Fibroblast of the conjunctiva (primary cell): ENCODE measurements around the gene HOOK2.

Experiments used
- DNase-seq: peaks from one replicate; pipeline ENCODE4 v3.0.0-alpha.2; 2010; ENCODE audit warnings: low read depth

The HOOK2 gene

DNA sequence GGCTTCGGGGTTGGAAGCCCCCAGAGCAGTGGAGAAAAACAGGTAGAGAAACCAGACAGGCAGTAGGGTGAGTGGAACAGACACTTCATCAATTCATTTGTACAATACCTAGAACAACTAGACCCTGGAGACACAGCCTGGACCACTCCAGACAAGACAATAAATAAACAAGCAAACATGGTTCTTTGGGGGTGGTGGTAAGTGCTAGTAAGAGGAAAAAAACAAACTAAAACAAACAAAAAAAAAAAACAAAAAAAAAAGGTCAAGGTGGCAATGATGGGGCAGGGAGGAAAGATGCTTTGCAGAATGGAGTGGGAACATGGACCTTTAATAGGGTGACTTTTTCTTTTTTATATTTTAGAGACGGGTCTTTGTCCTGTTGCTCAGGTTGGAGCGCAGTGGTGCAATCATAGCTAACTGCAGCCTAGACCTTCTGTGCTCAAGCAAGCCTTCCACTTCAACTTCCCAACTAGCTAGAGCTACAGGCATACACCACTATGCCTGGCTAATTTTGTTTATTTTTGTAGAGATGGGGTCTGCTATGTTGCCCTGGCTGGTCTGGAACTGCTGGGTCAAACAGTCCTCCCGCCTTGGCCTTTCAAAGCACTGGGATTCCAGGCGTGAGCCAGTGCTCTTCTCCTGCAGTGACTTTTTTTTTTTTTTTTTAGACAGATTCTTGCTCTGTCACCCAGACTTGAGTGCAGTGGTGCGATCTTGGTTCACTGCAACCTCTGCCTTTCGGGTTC is 19.0 kb upstream of the HOOK2 start:
- no peak for DNase-seq

DNA sequence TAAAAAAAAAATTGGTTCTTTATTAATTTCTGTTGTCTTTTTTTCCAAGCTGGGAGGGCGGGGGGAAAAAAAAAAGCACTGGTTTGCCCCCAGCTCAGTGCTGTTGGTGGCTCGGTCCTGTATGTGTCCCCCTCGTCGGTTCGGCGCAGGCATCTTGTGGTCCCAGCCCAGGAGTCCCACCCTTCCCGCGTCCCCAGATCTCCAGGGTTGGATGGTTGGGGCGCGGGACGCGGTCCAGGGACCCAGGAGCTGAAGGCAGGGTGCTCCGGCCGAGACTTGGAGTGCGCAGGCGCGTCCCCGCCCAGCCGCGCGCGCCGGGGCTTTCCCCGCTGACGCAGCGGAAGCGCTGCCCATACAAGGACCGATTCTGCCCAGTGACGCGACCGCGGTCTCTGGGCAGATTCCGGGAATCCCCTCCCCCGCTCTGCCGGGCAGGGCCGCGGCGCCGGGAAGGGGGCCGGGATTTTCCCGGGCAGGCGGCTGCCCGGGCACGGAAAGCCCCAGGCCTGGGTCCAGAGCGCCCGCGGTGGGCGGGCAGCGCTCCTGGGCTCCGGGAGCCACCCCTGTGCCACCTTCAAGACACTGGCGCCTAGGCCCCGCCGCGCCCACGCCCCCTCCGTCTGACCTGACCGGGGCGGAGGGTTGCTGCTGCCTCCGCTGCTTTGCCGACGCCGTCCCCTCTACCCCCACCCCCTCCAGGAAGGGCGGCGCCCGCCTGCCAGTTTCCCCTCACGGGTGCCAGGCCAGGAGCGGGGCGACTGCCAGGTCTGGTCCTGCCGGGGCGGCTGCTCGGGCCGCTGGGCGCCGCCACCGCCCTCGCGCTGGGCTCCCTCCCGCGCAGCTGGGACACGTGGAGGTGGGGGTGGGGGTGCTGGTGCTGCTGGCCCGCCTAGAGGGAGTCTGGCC is 18.2 kb upstream of the HOOK2 start:
- DNase-seq, result peak; percentile 90

DNA sequence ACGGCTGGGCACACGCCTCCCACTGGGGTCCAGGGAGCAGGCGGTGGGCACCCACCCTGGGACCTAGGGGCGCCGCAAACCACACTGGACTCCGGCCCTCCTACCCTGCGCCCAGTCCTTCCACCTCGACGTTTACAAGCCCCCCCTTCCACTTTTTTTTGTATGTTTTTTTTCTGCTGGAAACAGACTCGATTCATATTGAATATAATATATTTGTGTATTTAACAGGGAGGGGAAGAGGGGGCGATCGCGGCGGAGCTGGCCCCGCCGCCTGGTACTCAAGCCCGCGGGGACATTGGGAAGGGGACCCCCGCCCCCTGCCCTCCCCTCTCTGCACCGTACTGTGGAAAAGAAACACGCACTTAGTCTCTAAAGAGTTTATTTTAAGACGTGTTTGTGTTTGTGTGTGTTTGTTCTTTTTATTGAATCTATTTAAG is 17.5 kb upstream of the HOOK2 start:
- no peak for DNase-seq

DNA sequence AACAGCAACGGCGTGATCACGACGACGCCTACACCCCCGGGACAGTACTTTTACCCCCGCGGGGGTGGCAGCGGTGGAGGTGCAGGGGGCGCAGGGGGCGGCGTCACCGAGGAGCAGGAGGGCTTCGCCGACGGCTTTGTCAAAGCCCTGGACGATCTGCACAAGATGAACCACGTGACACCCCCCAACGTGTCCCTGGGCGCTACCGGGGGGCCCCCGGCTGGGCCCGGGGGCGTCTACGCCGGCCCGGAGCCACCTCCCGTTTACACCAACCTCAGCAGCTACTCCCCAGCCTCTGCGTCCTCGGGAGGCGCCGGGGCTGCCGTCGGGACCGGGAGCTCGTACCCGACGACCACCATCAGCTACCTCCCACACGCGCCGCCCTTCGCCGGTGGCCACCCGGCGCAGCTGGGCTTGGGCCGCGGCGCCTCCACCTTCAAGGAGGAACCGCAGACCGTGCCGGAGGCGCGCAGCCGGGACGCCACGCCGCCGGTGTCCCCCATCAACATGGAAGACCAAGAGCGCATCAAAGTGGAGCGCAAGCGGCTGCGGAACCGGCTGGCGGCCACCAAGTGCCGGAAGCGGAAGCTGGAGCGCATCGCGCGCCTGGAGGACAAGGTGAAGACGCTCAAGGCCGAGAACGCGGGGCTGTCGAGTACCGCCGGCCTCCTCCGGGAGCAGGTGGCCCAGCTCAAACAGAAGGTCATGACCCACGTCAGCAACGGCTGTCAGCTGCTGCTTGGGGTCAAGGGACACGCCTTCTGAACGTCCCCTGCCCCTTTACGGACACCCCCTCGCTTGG is 16.9 kb upstream of the HOOK2 start:
- DNase-seq, result no peak

DNA sequence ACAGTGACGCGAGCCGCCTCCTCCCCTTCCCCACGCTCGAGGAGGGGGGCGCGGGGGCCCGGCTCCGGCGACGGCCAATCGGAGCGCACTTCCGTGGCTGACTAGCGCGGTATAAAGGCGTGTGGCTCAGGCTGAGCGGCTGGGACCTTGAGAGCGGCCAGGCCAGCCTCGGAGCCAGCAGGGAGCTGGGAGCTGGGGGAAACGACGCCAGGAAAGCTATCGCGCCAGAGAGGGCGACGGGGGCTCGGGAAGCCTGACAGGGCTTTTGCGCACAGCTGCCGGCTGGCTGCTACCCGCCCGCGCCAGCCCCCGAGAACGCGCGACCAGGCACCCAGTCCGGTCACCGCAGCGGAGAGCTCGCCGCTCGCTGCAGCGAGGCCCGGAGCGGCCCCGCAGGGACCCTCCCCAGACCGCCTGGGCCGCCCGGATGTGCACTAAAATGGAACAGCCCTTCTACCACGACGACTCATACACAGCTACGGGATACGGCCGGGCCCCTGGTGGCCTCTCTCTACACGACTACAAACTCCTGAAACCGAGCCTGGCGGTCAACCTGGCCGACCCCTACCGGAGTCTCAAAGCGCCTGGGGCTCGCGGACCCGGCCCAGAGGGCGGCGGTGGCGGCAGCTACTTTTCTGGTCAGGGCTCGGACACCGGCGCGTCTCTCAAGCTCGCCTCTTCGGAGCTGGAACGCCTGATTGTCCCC is 16.1 kb upstream of the HOOK2 start, which contains the start of gene JUNB:
TSS of gene JUNB (plus strand) at position 142 of the 706 bp plus-strand sequence. CDS start at position 428, 286 bp downstream.
- DNase-seq, result peak; percentile 96

GRCh38 chr19:12790628-12791344 is 15.4 kb upstream of the HOOK2 start:
- DNase-seq, result no peak

DNA sequence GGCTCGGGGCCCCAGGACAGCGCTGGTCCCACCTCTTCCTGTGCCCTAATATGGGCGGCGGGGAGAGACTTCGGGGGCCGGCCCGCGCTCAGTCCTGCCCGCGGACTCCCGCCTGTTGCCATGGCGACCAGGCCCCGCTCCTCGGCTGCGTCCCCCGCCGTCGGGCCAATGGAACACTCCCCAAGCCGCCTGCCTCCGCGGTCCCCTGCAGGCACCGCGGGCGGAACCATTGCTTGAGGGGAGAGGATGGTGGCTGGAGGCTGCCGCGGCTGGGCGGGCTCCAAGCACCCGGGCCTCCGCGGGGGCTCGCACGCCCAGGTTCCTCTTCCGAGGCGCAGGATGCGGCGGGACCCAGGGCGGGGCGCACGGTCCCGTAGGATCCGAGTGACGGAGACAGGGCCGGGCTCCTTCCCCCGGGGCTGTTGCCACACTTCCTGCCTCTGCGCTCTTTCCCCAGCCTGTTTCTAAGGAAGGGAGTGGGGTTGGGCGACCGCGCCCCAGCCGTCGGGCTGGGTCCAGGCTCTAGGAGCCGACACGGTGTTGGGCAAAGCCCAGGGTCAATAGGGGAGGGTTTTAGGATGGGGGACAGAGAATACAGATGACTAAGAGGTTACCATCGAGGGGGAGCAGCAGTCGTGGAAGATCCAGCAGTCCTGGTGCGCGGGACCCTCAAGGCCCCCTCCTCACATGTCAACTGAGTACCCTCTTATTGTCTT is 14.7 kb upstream of the HOOK2 start:
- peak; percentile 93 for DNase-seq

DNA sequence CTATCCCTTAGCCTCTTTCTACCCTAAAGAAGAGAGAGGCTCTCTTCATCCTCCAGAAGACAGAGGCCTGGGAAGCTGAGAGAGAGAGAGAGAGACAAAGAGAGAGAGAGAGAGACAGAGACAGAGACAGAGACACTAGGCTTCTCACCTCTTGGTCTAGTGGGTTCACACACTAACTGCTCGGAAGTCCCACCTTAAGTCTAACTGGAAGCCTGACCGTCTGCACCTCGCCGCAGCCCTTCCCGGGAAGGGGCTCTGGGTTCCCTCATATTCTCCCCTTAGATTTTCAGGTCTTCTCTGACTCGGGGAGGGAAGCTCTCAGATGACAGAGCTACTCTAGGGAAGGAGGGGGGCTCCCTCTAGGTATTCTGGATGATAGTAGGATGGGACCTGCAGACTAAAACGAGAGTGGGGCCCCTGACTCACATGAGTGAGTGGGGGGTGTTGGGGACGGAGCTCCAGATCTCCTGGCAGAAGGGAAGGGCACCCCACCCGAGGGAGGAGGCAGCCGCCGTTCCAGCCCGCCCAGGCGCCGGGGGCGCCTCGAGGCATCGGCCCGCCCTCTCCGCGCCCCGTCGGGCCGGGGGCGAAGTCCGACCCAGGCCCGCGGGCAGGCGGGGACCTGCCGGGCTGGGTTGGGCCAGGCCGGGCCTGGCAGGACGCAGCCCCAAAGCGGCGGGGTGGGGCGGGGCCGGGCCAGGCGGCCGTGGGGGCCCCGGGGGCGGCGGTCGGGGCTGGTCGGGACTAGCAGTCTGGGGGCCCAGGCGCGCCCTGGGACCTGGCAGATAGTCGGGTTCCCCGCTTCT is 13.9 kb upstream of the HOOK2 start:
- no peak for DNase-seq

- peak; percentile 52 for DNase-seq
Observed at GRCh38 chr19:12788682-12789097, 13.3 kb upstream of the HOOK2 start.

DNA sequence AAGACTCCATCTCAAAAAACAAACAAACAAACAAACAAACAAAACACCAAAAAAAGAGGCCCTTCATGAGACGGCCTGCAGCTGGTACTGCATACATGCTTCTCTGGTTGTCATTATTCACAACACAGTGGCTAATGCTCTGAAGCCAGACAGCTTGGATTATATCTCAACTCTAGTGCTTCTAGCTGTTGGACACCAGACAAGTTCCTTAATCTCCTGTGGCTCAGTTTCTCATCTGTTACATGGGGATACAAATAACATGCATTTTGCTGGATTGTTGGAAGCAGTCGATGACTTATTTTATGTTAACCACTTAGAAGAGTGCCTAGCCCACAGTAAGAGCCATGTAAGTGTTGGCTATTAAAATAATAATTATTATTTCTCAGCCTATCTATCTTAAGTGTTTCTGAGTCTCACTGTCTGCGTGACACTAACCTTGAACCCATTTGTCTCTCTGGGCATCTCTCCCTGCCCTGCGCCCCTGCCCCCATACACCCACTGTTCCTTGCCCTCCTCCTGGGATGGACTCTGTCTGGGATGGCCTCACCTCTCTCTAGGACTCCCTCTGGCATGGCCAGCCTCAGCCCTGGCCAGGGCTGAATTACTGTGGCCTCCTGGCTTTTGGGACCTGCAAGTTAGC is 12.8 kb upstream of the HOOK2 start:
- DNase-seq, result no peak

DNA sequence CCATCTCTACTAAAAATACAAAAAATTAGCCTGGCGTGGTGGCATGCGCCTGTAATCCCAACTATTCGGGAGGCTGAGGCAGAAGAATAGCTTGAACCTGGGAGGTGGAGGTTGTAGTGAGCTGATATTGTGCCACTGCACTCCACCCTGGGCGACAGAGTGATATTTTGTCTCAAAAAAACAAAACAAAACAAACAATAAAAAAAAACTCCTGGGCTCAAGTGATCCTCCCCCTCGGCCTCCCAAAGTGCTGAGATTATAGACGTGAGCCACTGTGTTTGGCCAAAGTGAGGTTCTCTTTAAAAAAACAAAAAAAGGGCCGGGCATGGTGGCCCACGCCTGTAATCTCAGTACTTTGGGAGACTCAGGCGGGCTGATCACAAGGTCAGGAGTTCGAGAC is 12.1 kb upstream of the HOOK2 start:
- no peak for DNase-seq

- DNase-seq, result no peak
Observed at GRCh38 chr19:12786952-12787351, 11.6 kb upstream of the HOOK2 start.

DNA sequence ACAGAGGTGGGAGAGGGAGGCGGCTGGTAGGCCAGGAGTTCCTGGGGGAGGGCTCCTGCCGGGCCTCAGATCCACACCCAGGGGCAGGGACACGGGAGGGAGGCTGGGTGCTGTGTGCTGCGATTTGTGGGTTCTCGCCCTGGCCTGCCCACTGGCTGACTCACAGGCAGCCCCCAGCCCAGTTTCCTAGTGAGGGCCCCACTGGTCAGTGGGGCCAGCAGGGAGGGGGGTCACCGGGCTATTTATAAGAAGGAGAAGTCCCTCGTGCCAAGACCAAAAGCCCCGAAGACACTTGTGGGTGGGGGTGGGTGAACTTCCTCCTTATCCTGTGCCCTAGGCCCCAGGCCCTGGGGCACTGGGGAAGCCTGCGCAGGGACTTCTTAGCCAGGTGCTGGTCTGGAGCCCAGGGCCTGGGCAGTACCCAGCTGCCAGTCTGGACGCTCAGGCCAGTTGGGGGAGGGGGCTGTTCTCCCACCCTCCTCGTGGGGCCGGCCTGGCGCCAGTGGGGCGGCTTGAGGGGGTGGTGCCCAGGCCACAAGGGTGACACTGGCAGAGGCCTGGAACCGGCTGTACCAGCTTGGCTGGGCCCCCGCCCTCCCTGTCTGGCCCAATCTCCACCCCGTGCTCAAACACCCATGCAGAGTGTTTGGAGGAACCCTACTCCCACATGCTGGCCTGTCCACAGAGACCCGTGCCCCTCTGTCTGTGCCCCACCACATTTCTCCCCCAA is 11.0 kb upstream of the HOOK2 start:
- DNase-seq, result no peak

- no peak for DNase-seq
Observed at GRCh38 chr19:12785431-12786031, 10.2 kb upstream of the HOOK2 start.

GRCh38 chr19:12784871-12785430 is 9.6 kb upstream of the HOOK2 start:
- DNase-seq, result no peak

DNA sequence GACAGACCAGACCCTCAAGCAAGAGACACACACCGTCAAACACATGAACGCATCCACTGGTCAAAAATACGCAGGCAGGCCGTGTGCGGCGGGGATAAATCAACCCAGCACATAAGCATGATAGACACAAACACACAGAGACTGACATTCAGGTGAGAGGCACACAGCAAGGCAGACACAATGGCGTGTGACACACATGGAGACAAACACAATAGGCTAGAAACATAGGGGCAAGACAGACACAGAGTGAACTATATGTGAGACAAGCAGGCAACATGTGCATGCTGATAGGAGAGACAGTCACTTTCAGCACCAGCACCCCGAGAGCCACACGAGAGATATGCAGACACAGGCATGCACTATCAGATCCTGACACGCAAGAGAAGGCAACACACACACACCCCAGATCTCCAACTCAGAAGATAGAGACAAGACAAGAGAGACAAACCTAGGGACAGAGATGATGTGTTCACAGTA is 9.1 kb upstream of the HOOK2 start:
- no peak for DNase-seq

DNA sequence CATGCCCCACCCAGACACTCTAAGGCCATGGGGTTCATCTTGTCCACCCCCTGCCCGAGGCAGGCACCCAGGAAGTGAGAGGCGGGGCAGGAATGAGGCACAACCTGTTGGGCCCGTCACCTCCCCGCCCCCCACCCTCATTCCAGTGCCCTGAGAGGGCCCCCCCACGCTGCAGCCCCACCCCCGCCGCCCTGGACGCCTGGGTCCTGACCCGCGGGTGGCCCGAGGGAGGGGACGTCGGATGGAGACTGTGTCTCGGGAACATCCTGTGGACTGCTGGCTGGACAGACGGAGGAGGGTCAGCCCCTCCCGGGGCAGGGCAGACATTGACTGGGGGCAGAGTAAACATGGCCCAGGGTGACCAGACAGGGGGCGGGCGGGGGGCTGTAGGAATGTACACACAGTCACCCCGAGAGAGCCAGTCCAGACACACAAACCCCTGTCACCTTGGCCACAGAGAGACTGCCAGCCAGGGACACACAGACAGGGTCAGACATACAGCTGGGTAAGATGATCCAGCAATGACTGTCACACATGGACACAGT is 8.6 kb upstream of the HOOK2 start:
- no peak for DNase-seq
